ENCODE results near the gene UGT3A1. TPM values are rescaled to one million over a fixed set of nuclear protein-coding genes. Genes with fewer than 3 reads are reported as not detected.
A peak's percentile ranks its signal among the peaks of the same experiment; 100 is the strongest.
"Not testable (repeated sequence)": the region's sequence is repeated elsewhere in the genome, so short reads cannot be mapped to it uniquely, and the experiment has no call there.

The UGT3A1 gene
- total RNA-seq, 1 experiment from 2014 or later: not detected

DNA sequence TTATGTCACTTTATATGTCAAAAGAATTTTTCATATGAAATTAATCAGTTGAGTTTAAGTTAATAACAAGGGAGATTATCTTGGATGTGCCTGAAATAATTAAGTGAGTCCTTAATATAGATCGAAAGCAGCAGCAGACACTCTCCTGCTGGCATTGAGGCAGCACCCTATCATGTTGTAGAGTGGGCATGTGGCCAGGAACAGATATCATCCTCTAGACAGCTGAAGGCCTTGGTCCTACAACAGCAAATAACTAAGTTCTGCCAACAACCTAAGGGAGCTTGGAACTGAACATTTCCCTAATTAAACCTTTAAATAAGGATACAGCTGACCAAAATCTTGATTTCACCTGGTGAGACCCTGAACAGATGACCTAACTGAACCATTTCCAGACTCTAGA, 25.8 kb upstream of the UGT3A1 start:
- no peak for DNase-seq (ENCODE audit: low read depth in 1 of 2, low spot score in 2 of 2)
- H3K9me3 ChIP-seq (replicated peaks): peaks cover 5% of the 10 kb centered on the region; the same call in 1 of the 2 replicates
- H3K4me1 ChIP-seq (replicated peaks): no peaks in the 10 kb centered on the region
- no peak overlapping the region for H3K4me3 ChIP-seq
- no peaks in the 10 kb centered on the region for H3K27me3 ChIP-seq (replicated peaks)
- no peaks in the 10 kb centered on the region for H3K36me3 ChIP-seq
- H3K27ac ChIP-seq: no peak overlapping the region

DNA sequence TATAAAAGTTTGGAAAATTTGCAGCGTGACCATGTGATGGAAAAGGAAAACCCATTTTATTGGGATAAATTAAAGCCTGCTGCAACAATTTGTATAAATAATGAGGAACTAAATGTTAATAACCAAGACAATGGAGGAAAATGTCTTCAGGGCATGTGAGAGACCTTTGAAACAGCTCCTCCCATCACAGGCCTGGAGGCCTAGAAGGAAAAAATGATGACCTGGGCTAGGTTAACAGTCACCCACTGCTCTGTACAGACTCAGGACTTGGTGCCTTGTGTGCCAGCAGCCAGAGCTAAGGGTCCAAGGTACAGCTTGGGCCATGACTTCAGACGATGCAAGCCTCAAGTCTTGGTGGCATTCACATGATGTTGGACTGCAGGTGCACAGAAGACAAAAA, 22.0 kb upstream of the UGT3A1 start:
- Histone ChIP-seq H3K9me3 (replicated peaks) (0 out of 2 replicates have a peak, but pooled peaks cover 5% of the 10 kb centered on the region), H3K36me3 (no peaks in the 10 kb centered on the region), H3K27ac (no peak overlapping the region), H3K27me3 (replicated peaks) (no peaks in the 10 kb centered on the region), H3K4me3 (no peak overlapping the region), H3K4me1 (replicated peaks) (no peaks in the 10 kb centered on the region)
- DNase-seq (ENCODE audit: low read depth in 1 of 2, low spot score in 2 of 2): no peak

DNA sequence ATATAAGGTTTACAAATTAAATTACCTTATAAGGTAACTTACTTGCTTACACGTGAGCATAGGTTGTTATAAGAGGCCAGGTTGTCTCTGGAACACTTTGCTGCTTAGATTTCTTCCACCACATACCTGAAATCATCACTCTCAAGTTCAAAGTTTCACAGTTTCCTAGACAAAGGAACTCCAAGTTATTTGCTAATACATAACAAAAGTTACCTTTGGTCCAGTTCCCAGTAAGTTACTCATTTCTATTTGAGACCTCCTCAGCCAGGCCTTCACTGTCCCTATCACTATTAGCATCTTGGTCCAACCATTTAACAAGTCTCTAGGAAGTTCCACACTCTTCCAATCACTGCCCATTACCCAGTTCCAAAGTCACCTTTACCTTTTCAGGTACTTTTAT, 18.5 kb upstream of the UGT3A1 start:
- Histone ChIP-seq H3K27ac (no peak overlapping the region), H3K9me3 (replicated peaks) (no peaks in the 10 kb centered on the region), H3K27me3 (replicated peaks) (no peaks in the 10 kb centered on the region), H3K4me1 (replicated peaks) (no peaks in the 10 kb centered on the region), H3K4me3 (no peak overlapping the region), H3K36me3 (no peaks in the 10 kb centered on the region)
- DNase-seq (ENCODE audit: low read depth in 1 of 2, low spot score in 2 of 2): no peak

DNA sequence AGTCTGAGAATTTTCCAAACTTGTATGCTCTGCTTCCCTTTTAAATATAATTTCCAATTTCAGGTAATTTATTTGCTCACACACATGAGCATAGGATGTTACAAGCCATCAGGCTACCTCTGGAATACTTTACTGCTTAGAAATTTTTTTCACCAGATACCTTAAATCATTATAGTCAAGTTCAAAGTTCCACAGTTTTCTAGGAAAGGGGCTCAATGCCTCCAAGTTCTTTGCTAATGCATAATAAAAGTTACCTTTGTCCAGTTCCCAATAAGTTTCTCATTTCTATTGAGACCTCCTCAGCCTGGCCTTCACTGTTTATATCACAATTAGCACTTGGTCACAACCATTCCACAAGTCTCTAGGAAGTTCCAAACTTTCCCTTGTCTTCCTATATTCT, 16.2 kb upstream of the UGT3A1 start:
- H3K9me3 ChIP-seq (replicated peaks): no peaks in the 10 kb centered on the region
- H3K27ac ChIP-seq: no peak overlapping the region
- no peaks in the 10 kb centered on the region for H3K27me3 ChIP-seq (replicated peaks)
- DNase-seq (ENCODE audit: low read depth in 1 of 2, low spot score in 2 of 2): no peak
- H3K4me3 ChIP-seq: no peak overlapping the region
- no peaks in the 10 kb centered on the region for H3K36me3 ChIP-seq
- H3K4me1 ChIP-seq (replicated peaks): no peaks in the 10 kb centered on the region

DNA sequence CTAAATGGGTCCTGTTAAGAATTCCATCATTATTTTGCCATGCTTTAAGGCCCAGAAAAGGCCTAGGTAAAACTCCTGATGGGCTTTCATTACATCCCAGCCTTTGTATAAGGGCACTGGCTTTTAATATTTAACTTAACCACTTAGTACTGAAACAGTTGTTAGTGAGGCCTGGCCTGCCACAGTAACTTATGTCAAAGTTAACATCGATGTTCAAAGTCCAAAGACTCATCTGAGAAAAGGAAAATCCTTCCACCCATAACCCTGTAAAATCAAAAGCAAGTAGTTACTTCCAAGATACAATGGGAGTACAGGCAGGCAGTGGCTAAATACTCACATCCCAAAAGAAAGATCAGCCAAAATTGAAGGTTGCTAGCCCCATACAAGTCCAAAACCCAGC, 15.0 kb upstream of the UGT3A1 start:
- no peaks in the 10 kb centered on the region for H3K36me3 ChIP-seq
- no peak overlapping the region for H3K27ac ChIP-seq
- H3K9me3 ChIP-seq (replicated peaks): no peaks in the 10 kb centered on the region
- no peak overlapping the region for H3K4me3 ChIP-seq
- H3K27me3 ChIP-seq (replicated peaks): no peaks in the 10 kb centered on the region
- H3K4me1 ChIP-seq (replicated peaks): no peaks in the 10 kb centered on the region
- no peak for DNase-seq (ENCODE audit: low read depth in 1 of 2, low spot score in 2 of 2)

DNA sequence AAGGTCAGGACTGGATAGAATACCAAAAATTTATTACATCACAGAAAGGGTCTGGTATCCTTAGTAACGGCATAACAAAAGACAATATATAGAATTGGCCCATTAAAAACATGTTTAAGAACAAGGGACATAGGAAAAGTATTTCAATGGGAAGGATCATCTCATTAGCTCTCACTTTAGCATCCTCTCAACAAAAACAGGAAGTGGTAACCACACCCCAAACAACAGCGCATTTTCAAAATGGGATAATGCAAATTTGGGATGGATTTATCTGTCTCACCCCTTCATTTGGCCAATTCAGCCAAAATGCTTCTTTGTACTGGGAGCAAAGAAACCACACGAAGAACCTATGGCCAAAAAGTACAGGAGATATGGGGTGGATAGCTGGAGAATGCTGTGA, 9.8 kb upstream of the UGT3A1 start:
- no peak overlapping the region for H3K4me3 ChIP-seq
- H3K27ac ChIP-seq: no peak overlapping the region
- no peaks in the 10 kb centered on the region for H3K36me3 ChIP-seq
- no peaks in the 10 kb centered on the region for H3K27me3 ChIP-seq (replicated peaks)
- H3K9me3 ChIP-seq (replicated peaks): no peaks in the 10 kb centered on the region
- no peaks in the 10 kb centered on the region for H3K4me1 ChIP-seq (replicated peaks)
- DNase-seq (ENCODE audit: low read depth in 1 of 2, low spot score in 2 of 2): no peak

DNA sequence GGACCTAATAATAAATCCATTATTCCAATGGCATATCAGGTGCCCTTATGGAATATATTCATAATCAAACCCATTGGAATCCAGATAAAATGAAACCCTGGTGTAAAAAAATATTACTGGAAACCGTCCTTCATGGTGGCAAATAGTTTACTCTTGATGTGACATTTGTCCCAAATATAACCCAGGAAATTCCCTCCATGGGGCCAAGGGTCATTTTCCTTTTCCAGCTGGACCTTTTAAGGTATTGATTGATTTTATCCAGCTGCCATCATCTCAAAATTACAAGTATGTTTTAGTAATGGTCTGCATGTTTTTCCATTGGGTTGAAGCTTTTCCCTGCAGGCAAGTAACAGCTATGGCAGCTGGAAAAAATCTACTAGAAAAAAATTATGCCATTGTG, 8.4 kb upstream of the UGT3A1 start:
- no peak overlapping the region for H3K27ac ChIP-seq
- H3K9me3 ChIP-seq (replicated peaks): no peaks in the 10 kb centered on the region
- no peaks in the 10 kb centered on the region for H3K36me3 ChIP-seq
- no peak for DNase-seq (ENCODE audit: low read depth in 1 of 2, low spot score in 2 of 2)
- no peaks in the 10 kb centered on the region for H3K4me1 ChIP-seq (replicated peaks)
- H3K27me3 ChIP-seq (replicated peaks): peaks cover 5% of the 10 kb centered on the region; the same call in 1 of the 2 replicates
- H3K4me3 ChIP-seq: no peak overlapping the region

DNA sequence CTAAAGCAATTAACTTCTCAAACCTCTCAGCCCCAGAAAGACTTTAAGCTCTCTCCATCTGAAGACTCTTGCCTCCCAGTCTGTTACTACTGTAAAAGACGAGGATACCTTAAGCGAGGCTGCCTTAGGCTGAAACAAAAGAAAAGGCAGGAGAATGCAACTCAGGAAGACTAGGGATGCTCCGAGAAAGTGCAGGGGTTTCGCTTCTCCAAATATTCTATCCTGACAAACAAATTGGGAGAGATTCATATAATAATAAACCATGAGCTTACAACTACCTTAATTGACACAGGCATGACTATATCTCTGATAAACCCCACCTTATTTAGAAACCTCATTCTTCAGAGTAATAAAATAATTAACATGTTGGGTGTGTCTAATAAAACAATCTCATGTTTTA, 4.9 kb upstream of the UGT3A1 start:
- no peak overlapping the region for H3K4me3 ChIP-seq
- H3K9me3 ChIP-seq (replicated peaks): no peaks in the 10 kb centered on the region
- no peaks in the 10 kb centered on the region for H3K4me1 ChIP-seq (replicated peaks)
- peaks cover 16% of the 10 kb centered on the region for H3K27me3 ChIP-seq (replicated peaks)
- H3K27ac ChIP-seq: no peak overlapping the region
- DNase-seq (ENCODE audit: low read depth in 1 of 2, low spot score in 2 of 2): no peak
- no peaks in the 10 kb centered on the region for H3K36me3 ChIP-seq

DNA sequence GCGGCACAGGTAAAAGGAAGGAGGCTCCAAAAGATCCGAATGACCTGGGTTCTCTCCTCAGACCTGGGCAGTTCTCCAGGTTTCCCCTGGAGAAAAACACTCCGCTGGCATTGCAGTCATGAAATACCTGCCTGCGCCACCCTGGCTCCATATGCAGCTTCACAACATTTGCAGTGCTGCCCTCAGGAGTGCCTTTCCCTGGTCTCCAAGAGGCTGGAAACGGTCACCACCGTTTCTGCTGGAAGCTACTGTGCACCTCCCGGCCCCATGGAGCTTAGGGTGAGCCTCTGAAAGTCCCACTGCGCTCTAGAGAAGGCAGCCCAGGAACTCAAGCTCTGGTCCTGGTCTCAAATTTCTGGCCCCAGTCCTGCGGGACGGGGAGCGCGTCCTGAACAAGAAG, 670 bp downstream of the UGT3A1 start:
- Histone ChIP-seq H3K36me3 (no peaks in the 10 kb centered on the region), H3K27ac (no peak overlapping the region), H3K27me3 (replicated peaks) (peaks cover 23% of the 10 kb centered on the region), H3K4me3 (no peak overlapping the region), H3K4me1 (replicated peaks) (no peaks in the 10 kb centered on the region), H3K9me3 (replicated peaks) (no peaks in the 10 kb centered on the region)
- no peak for DNase-seq (ENCODE audit: low read depth in 1 of 2, low spot score in 2 of 2)

DNA sequence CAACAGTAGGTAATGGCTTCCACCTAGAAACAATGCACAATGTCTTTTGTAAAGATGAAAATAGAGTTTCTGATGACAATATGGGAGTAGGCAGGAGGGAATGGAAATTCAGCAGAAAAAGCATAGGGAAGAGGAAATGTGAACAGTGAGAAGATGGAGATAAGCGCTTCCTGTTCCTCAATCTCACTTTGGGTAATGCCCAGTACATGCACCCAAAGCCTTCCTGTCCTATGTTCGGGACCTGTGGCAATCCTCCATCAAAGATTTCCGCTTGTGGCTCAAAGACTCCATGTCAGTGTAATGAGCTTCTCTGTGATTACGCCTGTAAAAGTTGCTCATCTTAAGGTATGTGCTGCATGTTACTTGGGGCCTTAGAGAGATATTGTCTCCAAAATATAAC, 2.7 kb downstream of the UGT3A1 start:
- H3K4me1 ChIP-seq (replicated peaks): no peaks in the 10 kb centered on the region
- no peaks in the 10 kb centered on the region for H3K36me3 ChIP-seq
- H3K27me3 ChIP-seq (replicated peaks): peaks cover 20% of the 10 kb centered on the region
- DNase-seq (ENCODE audit: low read depth in 1 of 2, low spot score in 2 of 2): no peak
- H3K4me3 ChIP-seq: no peak overlapping the region
- H3K27ac ChIP-seq: no peak overlapping the region
- H3K9me3 ChIP-seq (replicated peaks): no peaks in the 10 kb centered on the region

DNA sequence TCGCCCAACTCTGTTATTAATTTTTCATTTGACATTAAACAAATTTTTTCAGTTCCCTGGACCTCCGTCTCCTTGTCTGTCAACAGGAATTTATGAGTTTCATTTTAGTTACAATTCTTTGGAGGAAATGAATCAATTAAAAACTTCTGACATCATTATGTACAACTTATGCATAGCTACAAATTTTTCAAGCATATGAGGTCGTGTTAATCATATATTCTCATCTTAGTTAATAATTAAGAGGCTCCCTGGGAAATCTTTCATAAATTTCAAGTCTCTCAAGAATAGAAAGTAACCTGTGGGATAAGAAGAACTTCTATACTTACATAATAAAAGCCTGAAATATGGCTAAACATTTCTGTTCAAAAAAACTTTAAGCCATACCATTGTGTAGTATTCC, 3.4 kb downstream of the UGT3A1 start:
- no peak overlapping the region for H3K4me3 ChIP-seq
- H3K9me3 ChIP-seq (replicated peaks): no peaks in the 10 kb centered on the region
- H3K36me3 ChIP-seq: no peaks in the 10 kb centered on the region
- no peaks in the 10 kb centered on the region for H3K4me1 ChIP-seq (replicated peaks)
- H3K27me3 ChIP-seq (replicated peaks): peaks cover 20% of the 10 kb centered on the region
- no peak overlapping the region for H3K27ac ChIP-seq
- DNase-seq (ENCODE audit: low read depth in 1 of 2, low spot score in 2 of 2): no peak

DNA sequence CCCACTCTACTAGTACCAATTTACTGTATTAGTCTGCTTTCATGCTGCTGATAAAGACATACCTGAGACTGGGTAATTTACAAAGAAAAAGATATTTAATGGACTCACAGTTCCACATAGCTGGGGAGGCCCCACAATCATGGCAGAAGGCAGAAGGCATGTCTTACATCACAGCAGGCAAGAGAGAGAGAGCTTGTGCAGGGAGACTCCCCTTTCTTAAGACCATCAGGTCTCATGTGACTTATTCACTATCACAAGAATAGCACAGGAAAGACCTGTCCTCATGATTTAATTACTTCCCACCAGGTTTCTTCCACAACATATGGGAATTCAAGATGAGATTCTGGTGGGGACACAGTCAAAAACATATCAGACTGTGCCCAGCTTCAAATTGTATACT, 11.5 kb downstream of the UGT3A1 start:
- H3K9me3 ChIP-seq (replicated peaks): peaks cover 6% of the 10 kb centered on the region
- H3K36me3 ChIP-seq: no peaks in the 10 kb centered on the region
- no peaks in the 10 kb centered on the region for H3K4me1 ChIP-seq (replicated peaks)
- no peak overlapping the region for H3K27ac ChIP-seq
- H3K4me3 ChIP-seq: no peak overlapping the region
- DNase-seq (ENCODE audit: low read depth in 1 of 2, low spot score in 2 of 2): no peak
- no peaks in the 10 kb centered on the region for H3K27me3 ChIP-seq (replicated peaks)

DNA sequence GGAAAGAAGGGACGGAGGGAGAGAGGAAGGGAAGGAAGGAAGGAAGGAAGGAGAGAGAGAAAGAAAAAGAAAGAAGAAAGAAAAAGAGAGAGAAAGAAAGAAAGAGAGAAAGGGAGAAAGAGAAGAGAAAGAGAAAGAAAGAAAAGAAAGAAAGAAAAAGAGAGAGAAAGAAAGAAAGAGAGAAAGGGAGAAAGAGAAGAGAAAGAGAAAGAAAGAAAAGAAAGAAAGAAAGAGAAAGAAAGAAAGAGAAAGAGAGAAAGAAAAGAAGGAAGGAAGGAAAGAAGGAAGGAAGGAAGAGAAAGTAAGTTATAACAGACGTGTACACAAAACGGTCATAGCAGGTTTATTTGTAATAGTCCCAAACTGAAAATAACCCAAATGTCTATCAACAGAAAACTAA, 14.3 kb downstream of the UGT3A1 start:
- DNase-seq (ENCODE audit: low read depth in 1 of 2, low spot score in 2 of 2); H3K27ac ChIP-seq; H3K4me3 ChIP-seq; H3K9me3 ChIP-seq (replicated peaks); H3K27me3 ChIP-seq (replicated peaks); H3K36me3 ChIP-seq: not testable (repeated sequence)
- peaks cover 16% of the 10 kb centered on the region for H3K4me1 ChIP-seq (replicated peaks)

DNA sequence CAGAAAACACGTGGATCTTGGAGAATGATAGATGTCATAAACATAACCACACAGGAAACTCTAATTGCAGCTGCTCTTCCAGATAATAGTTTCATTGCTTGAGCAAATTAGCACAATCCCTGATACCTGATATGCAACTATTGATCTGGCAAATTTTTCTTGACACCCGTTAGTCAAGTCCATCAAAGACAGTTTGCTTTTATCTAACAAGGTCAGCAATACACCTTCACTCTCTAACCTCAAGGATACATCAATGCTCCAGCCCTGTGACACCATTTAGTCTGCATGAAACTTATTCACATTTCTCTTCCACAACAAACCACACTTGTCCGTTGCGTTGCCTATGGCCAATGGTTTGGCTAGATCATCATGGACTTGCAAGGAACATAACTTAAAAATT, 16.6 kb downstream of the UGT3A1 start:
- Histone ChIP-seq H3K4me1 (replicated peaks) (peaks cover 30% of the 10 kb centered on the region), H3K27ac (no peak overlapping the region), H3K9me3 (replicated peaks) (no peaks in the 10 kb centered on the region; the same call in 1 of the 2 replicates), H3K4me3 (no peak overlapping the region), H3K27me3 (replicated peaks) (no peaks in the 10 kb centered on the region), H3K36me3 (no peaks in the 10 kb centered on the region)
- no peak for DNase-seq (ENCODE audit: low read depth in 1 of 2, low spot score in 2 of 2)

DNA sequence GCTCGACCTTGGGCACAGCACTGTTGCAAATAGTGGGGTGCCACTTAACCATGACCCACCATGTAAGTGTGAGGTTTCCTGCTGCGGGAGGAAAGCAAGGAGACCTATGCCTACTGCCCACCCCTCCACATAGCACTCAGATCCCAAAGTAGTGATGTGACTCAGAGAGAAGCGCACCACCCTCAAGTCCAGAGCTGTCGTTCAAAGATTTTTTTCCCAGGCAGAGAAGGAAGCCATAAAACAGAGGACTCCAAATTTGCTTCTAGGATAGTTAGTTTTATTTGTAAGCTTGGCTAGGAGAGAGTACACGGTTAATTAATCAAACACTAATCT, 19.3 kb downstream of the UGT3A1 start:
- Histone ChIP-seq H3K27ac (peak overlapping the region; percentile 96), H3K4me3 (no peak overlapping the region), H3K9me3 (replicated peaks) (no peaks in the 10 kb centered on the region; the same call in 1 of the 2 replicates), H3K36me3 (no peaks in the 10 kb centered on the region), H3K4me1 (replicated peaks) (peaks cover 30% of the 10 kb centered on the region), H3K27me3 (replicated peaks) (no peaks in the 10 kb centered on the region)
- DNase-seq (ENCODE audit: low read depth in 1 of 2, low spot score in 2 of 2): peak in 1 of 2 experiments; percentile 94
